Neural progenitor cell (in vitro differentiated cells): ENCODE measurements around the gene CEMIP2.

Source experiments
- EZH2 ChIP-seq: fragments of 200-600 bp; sonication (generic); IDR thresholded peaks from 2 replicates; pipeline ENCODE4 v1.6.1; 2017; ENCODE audit warnings: antibody characterized with exemption, mild to moderate bottlenecking, moderate library complexity
- TF ChIP-seq, protein P1 (sequence below): fragments of 200-600 bp; sonication (generic); IDR thresholded peaks from 2 replicates; pipeline ENCODE4 v1.5.1; 2017; ENCODE audit warnings: antibody characterized with exemption, mild to moderate bottlenecking

DNA sequence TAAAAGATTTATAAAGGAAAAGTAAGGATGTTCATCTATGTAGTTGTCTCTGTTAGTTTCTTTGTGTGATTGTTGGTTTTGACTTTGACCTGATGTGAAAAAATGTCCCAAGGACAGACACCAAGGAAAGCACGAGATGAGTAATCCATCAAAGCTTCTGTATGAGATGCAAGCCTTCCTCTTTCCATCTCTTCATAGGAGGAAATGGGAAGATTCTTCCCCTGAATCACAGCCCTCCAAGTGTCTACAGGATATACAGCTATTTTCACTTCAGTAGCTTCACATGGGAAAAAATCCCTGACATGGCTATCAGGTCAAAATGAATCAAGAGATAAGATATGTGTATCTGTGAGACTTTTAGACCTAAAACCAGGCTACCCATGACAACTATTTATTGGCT is 29.0 kb upstream of the CEMIP2 start:
- TF ChIP-seq, protein P1, sequence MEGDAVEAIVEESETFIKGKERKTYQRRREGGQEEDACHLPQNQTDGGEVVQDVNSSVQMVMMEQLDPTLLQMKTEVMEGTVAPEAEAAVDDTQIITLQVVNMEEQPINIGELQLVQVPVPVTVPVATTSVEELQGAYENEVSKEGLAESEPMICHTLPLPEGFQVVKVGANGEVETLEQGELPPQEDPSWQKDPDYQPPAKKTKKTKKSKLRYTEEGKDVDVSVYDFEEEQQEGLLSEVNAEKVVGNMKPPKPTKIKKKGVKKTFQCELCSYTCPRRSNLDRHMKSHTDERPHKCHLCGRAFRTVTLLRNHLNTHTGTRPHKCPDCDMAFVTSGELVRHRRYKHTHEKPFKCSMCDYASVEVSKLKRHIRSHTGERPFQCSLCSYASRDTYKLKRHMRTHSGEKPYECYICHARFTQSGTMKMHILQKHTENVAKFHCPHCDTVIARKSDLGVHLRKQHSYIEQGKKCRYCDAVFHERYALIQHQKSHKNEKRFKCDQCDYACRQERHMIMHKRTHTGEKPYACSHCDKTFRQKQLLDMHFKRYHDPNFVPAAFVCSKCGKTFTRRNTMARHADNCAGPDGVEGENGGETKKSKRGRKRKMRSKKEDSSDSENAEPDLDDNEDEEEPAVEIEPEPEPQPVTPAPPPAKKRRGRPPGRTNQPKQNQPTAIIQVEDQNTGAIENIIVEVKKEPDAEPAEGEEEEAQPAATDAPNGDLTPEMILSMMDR = no peak
- TF ChIP-seq EZH2 = no peak
